Effector CD4-positive, alpha-beta T cell (primary cell): ENCODE results near the gene RAB40B.

Experiments used
- DNase-seq: peaks from one replicate; pipeline ENCODE4 v3.0.0-alpha.2; 2020

The RAB40B gene

GRCh38 chr17:82716203-82717010 is 17.9 kb upstream of the RAB40B start, which contains the start of gene FN3KRP:
FN3KRP (plus strand) TSS chr17:82716706; CDS start chr17:82716756, 50 bp downstream.
- DNase-seq: peak; percentile 89

- DNase-seq: no peak
Observed at GRCh38 chr17:82713071-82713723, 14.7 kb upstream of the RAB40B start.

- DNase-seq: no peak
Observed at GRCh38 chr17:82710499-82711232, 12.2 kb upstream of the RAB40B start.

- DNase-seq: no peak
Observed at GRCh38 chr17:82709676-82710498, 11.4 kb upstream of the RAB40B start.

GRCh38 chr17:82709024-82709675 is 10.7 kb upstream of the RAB40B start:
- DNase-seq: no peak

- DNase-seq: no peak
Observed at GRCh38 chr17:82705756-82706155, 7.3 kb upstream of the RAB40B start.

DNA sequence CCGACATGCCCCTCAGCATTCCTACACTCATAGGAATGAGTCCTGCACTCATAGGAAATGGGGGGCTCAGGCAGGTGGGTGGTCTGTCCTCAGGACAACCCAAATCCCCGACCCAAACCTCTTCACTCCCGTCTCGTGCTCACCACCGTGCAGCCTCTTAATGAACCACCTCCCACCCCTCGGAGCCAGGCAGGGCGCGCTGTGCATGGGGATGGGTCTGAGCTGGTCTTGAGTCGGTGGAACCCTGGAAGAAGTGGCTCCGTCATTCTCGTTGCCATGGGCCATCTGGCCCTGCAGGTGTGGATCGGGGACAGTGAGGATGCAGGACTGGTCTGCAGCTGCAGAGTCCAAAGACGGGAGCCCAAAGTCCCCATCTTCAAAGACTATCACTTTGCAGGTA is 6.4 kb upstream of the RAB40B start:
- no peak for DNase-seq

- no peak for DNase-seq
Observed at GRCh38 chr17:82703935-82704865, 5.7 kb upstream of the RAB40B start.

DNA sequence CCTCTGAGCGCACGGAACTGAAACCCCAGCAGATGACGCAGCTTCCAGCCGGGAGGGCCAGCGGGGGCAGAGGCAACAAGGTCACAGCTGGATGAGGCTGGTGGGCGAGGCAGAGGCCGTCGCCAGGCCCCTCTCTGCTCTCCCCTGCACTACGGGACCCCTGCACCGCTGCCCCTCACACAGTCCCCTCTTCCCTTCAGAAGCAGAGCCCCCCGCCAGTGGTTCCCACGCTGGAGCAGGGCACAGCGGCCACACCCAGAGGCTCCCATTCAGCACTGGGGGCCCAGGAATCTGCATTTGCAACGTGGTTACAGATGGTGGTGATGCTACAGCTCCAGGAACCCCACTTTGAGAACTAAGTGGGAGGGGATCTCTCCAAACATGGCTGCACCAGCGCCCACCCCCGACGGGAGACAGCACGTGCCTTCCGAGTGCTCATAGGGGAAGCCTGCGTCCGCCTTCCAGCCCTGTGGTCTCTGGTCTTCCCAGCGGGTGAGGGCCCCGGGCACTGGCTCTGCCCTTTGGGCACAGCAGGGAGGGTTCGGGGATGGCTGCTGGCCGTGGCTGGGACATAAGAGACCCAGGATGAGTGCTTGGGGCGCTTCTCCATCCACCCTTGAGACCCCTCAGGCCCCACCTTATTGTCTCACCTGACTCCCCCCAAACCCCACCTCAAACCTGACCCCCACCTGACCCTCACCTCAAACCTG is 4.7 kb upstream of the RAB40B start:
- DNase-seq: no peak

DNA sequence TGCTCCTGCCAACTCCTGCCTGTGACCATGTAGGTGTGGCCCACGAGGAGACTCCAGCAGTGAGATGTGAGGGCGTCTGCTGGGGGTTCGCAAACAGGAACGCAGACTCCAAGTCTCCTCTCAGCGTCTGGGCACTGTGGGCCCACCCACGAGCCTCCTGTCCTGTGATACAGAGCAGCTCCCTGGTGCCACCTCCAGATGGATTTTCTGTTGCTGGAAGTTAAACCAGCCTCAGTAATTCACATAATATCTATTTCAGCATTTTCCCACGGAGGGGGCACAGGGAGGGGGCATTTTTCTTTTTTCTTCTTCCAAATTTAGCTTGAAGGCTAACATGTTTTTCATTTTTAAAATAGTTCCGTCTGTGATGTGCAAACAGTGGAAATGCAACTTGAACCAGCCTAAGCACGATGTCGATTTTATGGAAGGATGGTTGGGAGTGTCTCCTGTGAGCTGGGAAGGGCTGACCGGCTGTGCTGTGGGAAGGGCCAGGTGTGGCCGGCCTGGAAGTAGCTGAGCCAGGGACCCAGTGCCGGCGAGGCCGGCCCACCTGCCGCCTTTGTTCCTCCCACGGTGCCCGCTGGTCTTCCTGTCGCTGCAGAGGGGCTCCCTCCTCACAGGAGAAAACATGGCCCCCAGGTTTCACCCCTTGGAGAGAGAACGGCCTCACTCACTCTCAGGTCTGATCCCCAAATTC is 3.9 kb upstream of the RAB40B start:
- DNase-seq: no peak

DNA sequence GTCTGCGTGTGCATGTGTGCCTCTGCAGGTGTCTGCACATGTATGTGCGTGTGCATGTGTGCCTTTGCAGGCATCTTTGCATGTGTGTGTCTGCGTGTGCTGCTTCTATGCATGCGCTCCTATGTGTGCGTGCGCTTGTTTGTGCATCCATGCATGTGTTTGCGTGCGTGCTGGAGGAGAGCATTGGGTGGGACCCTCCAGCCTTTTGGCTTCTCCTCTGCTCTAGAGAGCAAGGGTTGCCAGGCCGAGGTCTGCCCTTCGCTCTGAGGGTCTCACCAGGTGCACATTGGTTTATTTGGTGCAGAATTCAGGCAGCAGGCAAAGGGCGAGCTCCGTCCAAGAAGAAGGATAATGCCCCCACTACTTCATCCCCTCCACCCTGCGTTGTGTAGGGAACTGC is 1.1 kb upstream of the RAB40B start:
- no peak for DNase-seq

DNA sequence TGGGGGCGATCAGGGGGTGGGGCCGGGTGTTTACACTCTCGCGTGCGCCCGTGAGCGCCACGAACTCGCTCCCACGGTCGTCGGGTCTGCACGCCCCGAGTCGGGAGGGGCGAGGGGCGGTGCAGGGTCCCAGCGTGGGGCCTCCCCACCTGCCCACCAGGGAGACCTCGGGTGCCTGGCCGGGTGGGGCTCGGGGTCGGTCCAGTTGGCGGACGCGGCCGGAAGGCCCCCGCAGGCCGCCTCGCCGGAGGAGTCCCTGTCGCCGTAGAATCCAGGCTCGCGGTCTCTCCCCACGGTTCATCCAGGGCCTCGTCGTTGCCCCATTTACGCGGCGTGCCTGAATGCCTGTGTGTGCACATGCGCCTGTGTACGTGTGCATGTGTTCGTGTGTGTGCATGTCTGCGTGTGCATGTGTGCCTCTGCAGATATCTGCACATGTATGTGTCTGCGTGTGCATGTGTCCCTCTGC is 510 bp upstream of the RAB40B start:
- no peak for DNase-seq

GRCh38 chr17:82697808-82698064 is 762 bp downstream of the RAB40B start:
- DNase-seq: no peak

- DNase-seq: no peak
Observed at GRCh38 chr17:82696916-82697807, 1.3 kb downstream of the RAB40B start.

DNA sequence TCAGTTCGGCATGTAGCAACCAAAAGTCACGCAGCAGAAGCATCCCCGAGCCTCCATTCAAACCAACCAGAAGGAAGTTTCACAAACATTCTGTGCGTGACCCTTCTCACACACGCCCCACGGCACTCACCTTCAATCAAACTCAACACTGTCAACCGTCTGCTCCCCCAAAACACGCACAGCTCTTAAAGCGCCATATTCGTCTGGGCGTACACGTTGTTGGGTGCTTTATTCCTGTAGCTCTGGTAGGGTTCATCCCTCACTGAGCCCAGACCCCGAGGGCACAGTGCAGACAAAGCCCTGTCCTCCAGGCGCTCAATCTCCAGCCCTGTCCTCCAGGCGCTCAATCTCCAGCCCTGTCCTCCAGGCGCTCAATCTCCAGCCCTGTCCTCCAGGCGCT is 2.2 kb downstream of the RAB40B start:
- DNase-seq: no peak

DNA sequence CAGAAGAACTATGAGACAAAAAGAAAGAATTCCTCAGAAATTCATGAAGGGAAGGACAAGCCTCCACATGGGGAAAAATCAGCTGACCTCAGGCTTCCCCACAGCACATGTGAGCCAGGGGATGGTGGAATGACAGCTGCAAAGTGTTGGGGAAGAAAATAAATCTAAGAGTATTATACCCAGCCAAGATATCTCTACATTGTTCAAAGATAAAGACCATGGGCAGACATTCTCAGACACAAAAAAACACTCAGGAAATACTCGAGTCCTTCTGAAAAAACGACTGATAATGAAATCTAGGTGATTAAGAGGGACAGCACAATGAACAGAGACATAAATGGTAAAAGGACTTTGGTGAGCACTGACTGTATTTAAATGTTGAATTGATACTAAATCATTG is 3.9 kb downstream of the RAB40B start:
- DNase-seq: no peak

GRCh38 chr17:82693168-82693867 is 5.2 kb downstream of the RAB40B start:
- no peak for DNase-seq

DNA sequence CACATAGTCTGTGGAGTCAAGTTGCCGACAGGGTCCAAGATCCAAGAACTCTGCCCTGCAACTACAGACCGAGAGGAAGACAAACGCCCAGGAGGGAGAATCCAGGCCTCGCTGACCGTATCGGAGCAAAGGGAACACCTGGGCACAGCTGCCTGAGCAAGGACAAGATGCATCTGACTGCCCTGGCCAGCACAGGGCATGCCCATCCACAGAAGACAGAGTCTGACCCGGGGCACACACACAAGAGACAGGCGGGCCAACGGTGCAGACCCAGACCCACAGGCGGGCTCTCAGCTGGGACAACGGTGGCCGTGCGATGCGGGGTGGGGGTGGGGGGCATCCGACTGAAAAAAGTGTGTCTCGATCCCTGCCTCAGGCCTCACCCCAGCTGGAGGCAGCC is 6.2 kb downstream of the RAB40B start:
- no peak for DNase-seq
